ENCODE results near the gene MGLL.

Gene MGLL

DNA sequence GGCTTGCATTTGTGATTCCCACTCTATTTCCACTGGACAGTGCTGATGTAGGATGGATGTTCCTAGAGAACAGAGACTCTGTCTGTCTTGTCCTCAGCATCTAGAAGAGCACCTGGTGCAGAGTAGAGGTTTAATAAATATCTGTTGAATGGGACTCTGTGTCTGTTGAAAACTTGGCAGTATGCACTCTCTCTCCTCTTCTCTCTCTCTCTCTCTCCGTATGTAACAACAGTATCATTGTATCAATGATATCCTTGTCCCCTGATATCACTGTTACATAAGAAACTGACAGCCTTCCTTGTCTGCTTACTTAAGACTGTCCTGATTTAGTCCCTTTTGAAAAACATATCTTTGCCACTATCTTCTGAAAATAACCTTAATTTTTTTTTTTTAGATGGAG is 24.3 kb upstream of the MGLL start:
- no peak for TF ChIP-seq CTCF (IDR thresholded peaks at IDR 0.05; ENCODE audit: low read depth, low read length, missing control alignments)
- in situ Hi-C loops (cut with HindIII; ENCODE audit: low pct_ligation_motif_present, low sequenced_read_pairs) = no loop called here
- H3K27ac ChIP-seq = no peak overlapping the region
- DNase-seq = no peak
- no peaks in the 10 kb centered on the region for H3K36me3 ChIP-seq (replicated peaks)
- H3K4me3 ChIP-seq (ENCODE audit: low read depth, low read length) = no peak overlapping the region
- no peaks in the 10 kb centered on the region for H3K27me3 ChIP-seq (replicated peaks)

DNA sequence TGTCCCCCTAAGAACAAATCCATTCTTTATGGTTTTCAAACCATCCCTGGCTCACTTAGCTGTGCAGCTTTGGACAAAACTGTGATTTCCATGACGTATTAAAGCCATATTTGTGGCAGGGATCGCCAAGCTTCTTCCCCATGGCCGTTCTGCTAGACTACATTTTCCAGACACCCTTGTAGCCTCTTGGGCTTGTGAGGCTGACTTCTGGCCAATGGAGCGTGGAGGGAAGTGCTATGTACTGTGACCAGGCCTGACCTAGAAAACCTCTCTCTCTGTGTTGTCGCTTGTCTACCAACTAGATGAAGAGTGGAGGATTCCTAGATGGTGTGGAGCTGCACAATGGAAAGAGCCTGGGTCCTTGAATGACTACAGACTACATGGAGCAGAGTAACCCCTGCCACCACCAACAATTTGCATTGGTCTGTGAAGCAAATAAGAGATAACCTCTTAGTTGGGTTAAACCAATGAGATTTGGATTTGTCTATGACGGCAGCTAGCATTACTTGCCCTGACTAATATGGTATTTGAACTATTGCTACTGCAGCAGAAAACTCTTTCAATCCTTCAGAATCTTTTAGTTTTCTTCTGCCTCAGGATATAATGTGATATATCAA is 22.1 kb upstream of the MGLL start:
- DNase-seq = no peak
- TF ChIP-seq CTCF (IDR thresholded peaks at IDR 0.05; ENCODE audit: low read depth, low read length, missing control alignments) = no peak
- in situ Hi-C loops (cut with HindIII; ENCODE audit: low pct_ligation_motif_present, low sequenced_read_pairs) = no loop called here
- Histone ChIP-seq H3K36me3 (replicated peaks) (no peaks in the 10 kb centered on the region), H3K27me3 (replicated peaks) (no peaks in the 10 kb centered on the region), H3K4me3 (ENCODE audit: low read depth, low read length) (no peak overlapping the region), H3K27ac (no peak overlapping the region)

DNA sequence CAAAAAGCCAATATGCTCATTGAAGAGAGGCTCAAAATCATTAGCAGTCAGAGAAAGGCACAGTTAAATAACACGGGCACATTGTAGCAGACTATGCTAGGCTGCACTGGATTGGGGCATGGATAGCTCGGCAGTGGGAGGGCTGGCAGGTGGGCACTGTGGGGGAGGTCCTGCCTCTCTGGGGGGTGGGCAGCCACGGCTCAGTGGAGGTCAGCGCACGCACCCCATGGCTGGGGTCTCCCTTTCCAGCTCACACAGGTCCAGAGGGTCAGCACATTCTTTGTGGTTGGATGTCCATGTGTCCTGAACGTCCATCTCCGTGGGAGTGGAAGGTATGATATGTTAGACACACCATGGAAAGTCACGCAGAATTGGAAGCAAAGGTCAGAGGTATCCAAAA is 18.4 kb upstream of the MGLL start:
- DNase-seq = no peak
- no peaks in the 10 kb centered on the region for H3K27me3 ChIP-seq (replicated peaks)
- H3K36me3 ChIP-seq (replicated peaks) = no peaks in the 10 kb centered on the region
- H3K4me3 ChIP-seq (ENCODE audit: low read depth, low read length) = no peak overlapping the region
- in situ Hi-C loops (cut with HindIII; ENCODE audit: low pct_ligation_motif_present, low sequenced_read_pairs) = no loop called here
- H3K27ac ChIP-seq = no peak overlapping the region
- no peak for TF ChIP-seq CTCF (IDR thresholded peaks at IDR 0.05; ENCODE audit: low read depth, low read length, missing control alignments)

GRCh38 chr3:127839099-127839498 is 16.8 kb upstream of the MGLL start:
- Histone ChIP-seq H3K27ac (no peak overlapping the region), H3K4me3 (ENCODE audit: low read depth, low read length) (no peak overlapping the region), H3K27me3 (replicated peaks) (no peaks in the 10 kb centered on the region), H3K36me3 (replicated peaks) (no peaks in the 10 kb centered on the region)
- in situ Hi-C loops (cut with HindIII; ENCODE audit: low pct_ligation_motif_present, low sequenced_read_pairs) = no loop called here
- DNase-seq = no peak
- no peak for TF ChIP-seq CTCF (IDR thresholded peaks at IDR 0.05; ENCODE audit: low read depth, low read length, missing control alignments)

DNA sequence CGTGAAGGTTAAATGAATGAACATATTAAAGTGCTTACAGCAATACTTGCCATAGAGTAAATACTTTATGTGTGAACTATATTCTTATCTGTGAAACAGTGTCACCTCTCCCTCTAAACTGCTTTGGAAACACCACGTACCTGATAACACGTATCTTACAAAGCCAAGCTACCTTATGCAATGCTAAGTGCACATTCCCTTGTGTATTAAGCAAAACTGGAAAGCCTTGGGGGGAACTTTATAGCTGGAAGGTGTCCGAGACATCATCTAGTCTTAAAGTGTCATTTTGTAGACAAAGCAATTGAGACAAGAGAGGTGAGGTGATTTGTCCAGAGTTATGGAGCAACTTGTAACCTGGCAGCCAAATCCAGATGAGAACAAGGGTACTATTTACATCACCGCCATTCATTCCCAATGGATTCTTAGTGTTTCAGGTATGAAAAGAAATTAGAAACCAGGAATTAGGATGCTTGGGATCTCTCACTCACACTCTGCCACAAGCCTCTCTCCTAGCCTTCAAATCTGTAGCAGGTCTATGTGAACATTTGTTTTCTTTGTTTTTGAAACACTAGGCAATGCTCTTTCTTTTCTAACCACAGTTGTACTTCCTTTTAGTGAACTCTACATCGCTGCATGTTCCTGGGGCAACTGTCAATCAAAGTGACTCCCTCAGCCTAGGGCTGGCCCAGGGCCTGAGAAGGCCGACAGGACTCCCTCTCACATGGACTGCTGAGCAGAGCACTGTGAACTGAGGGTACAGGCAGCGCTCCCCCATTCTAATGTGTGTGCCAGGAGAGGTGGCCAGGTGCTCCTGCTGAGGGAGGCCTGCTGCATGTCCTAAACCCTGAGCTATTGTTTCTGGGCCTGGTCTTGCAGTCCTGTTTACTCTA is 13.9 kb upstream of the MGLL start:
- Histone ChIP-seq H3K4me3 (ENCODE audit: low read depth, low read length) (no peak overlapping the region), H3K27me3 (replicated peaks) (no peaks in the 10 kb centered on the region), H3K36me3 (replicated peaks) (no peaks in the 10 kb centered on the region), H3K27ac (no peak overlapping the region)
- TF ChIP-seq CTCF (IDR thresholded peaks at IDR 0.05; ENCODE audit: low read depth, low read length, missing control alignments) = no peak
- in situ Hi-C loops (cut with HindIII; ENCODE audit: low pct_ligation_motif_present, low sequenced_read_pairs) = no loop called here
- DNase-seq = no peak
